GM21786 (cell line): ENCODE measurements around the gene JPH4.

Experiments
- ATAC-seq: cut with Tn5 transposase; IDR thresholded peaks from one replicate; pipeline ENCODE4 v1.9.1; 2021; ENCODE audit not compliant: unreplicated experiment

The JPH4 gene

GRCh38 chr14:23580948-23581281 lies 2.3 kb upstream of the JPH4 start:
- ATAC-seq: no peak

GRCh38 chr14:23580152-23580926 lies 1.7 kb upstream of the JPH4 start:
- ATAC-seq: no peak

- no peak for ATAC-seq
Observed at GRCh38 chr14:23579739-23580138, 1.1 kb upstream of the JPH4 start.

GRCh38 chr14:23579311-23579630 lies 681 bp upstream of the JPH4 start:
- no peak for ATAC-seq

GRCh38 chr14:23577710-23578392 lies 739 bp downstream of the JPH4 start:
- ATAC-seq: no peak

DNA sequence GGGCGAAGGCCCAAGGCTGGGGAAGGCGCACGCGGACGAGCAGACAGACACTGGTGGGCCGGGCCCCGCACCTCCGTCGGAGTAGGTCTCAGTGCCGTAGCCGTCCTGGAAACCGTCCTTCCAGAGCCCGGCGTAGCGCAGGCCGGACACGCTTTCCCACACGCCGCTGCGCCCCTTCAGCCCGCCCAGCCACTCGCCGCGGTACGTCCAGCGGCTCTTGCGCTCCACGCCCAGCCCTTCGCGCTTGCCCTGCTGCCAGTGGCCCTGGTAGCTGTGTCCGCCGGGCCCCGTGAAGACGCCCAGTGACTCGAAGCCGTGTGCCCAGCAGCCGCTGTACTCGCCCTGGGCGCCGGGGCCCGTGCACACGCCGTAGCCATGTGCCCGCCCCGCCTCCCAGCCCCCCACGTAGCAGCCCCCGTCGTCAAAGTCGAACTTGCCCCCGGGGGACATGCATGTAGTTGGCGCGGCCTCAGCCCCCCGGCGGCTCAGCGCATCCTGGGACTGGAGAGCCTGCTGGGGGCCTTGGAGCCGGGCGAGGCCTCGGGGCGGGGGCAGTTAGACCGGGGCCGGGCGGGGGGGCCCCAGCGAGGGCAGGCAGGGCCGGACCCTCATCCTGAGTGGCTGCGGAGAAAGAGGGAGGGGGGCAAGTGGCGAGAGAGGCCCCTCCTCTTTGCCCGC lies 1.4 kb downstream of the JPH4 start:
- no peak for ATAC-seq

- ATAC-seq: no peak
Observed at GRCh38 chr14:23573384-23574015, 5.1 kb downstream of the JPH4 start.

GRCh38 chr14:23572836-23573235 lies 5.8 kb downstream of the JPH4 start:
- no peak for ATAC-seq

- no peak for ATAC-seq
Observed at GRCh38 chr14:23572524-23572828, 6.1 kb downstream of the JPH4 start.

- no peak for ATAC-seq
Observed at GRCh38 chr14:23571701-23572523, 6.7 kb downstream of the JPH4 start.

DNA sequence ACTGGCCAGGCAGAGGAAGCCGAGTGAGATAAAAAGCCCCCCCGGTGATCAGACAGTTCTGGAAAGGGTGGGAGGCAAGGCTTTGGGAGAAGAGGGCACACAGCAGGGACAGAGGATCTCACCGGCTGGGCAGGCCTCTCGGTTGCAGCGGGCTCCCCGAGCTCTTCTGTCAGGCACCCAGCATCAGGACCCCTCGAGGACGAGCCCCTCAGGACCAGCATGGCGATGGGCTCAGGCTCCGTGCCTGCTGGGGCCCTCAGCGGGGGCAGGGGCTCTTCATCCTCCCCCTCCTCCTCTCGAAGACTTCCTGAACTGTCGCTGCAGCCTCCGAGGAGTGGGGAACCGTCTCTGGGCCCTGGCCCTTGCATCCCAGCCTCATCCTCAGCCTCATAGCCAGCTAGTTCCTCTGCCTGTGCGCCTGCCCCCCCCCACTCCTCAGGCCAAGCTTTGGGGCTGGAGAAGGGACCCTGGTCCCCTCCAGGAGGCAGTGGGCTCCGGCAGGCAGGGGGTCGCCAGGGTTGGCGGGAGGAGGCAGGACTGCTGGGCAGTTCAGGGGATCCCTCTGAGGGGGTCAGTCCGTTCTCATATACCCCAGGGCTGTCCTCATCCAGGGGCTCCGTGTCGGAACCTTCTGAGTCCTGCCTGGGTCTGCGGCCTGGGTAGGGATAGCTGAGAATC lies 7.6 kb downstream of the JPH4 start:
- ATAC-seq: no peak

DNA sequence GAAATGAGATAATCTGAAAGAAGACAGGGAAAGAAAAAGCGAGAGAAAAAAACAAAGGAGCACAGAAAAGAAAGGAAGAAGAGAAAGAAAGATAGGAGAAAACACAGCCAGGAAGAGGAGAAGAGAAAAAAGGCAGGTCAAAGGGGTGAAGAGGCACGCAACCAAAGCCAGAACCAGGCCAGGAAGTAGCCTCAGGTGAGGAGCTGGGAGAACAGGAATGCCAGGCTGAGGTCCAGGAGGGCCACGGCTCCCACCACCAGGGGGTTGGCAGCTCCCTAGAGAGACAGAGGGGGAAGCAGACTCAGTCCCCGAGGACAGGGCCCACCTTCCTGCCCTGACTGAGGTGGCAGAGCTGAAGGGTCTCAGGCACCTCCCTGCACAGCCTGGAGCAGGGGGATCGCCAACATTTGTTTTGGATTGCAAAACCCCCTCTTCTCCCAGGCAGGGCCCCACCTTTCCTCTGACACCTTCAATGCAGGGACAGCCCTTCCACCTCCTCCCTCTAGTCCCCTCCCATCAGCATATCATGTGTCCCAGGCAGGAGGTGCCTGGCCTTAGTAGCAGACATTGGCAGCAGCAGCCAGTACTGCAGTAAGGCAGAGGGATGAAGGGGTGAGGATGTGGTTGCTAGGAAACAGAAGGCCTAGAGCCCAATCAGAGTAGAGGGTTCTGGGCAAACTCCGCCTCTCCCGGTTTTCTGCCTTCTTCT lies 9.0 kb downstream of the JPH4 start:
- ATAC-seq: no peak

- no peak for ATAC-seq
Observed at GRCh38 chr14:23568600-23569331, 9.8 kb downstream of the JPH4 start.

- ATAC-seq: no peak
Observed at GRCh38 chr14:23568021-23568599, 10.5 kb downstream of the JPH4 start.

DNA sequence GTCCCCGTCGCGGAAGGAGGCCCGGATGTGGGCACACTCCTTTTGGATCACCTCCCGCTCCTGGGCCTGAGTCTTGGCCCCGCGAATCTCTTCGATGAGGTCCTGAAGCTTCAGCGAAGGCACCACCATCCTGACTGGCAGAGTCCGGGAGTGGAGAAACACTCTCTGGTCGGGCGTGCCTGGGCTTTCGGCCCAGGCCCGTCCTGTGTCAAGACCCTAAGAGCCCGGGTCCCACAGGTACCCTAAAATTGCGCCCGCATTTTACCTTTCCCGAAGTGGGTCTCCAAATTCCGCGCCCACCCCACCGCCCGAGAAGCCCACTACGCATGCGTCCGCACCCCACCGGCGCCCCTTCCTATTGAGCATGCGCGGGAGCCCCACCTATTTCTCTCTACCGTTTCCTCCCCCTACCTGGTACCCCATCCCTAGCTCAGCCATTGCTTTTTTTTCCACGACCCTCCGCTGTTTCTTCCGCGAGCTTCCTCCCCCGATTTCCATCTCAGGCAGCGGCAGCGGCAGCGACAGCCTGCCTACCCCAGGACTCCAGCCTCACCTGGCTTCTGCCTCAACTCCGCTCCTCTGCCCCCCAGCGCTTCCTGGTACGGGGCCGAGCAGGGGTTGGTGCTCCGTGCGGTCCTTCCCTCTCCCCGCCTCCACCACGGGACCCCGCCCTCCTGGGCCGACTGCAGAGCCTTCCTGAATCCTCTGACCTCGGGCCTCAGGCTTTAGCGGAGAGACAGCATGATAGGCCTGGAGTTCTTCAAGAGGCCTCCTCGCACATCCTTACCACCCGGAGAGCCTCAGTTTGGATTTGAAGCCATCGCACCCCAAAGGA lies 11.2 kb downstream of the JPH4 start, which contains the start of gene AP1G2:
AP1G2 (minus strand) TSS at position 606 of the 835 bp plus-strand sequence; CDS start at position 129, 477 bp downstream.
- ATAC-seq: peak; percentile 94

- peak; percentile 3 for ATAC-seq
Observed at GRCh38 chr14:23566778-23567185, 11.8 kb downstream of the JPH4 start.

GRCh38 chr14:23566112-23566777 lies 12.3 kb downstream of the JPH4 start:
- no peak for ATAC-seq
